CD4-positive, alpha-beta T cell (primary cell): ENCODE results near the gene EGFR. TPM values are rescaled to one million over a fixed set of nuclear protein-coding genes. Genes with fewer than 3 reads are reported as not detected.

Experiments used
- ATAC-seq: fragments of 200-7000 bp; cut with Tn5 transposase; one replicate; pipeline ENCODE4 v1.10.0; 2022; ENCODE audit warnings: mild to moderate bottlenecking; ENCODE audit not compliant: poor library complexity
- CTCF ChIA-PET: fragments of 350-600 bp; sonication (Branson Sonifier 250); formaldehyde crosslinking; loops from one replicate; lab custom pipeline; 2021; ENCODE audit warnings: antibody characterized with exemption, inconsistent platforms; lab: Charles Lee
- POLR2A ChIA-PET: fragments of 350-600 bp; sonication (Branson Sonifier 250); formaldehyde crosslinking; loops from one replicate; lab custom pipeline; 2021; ENCODE audit warnings: antibody characterized with exemption, inconsistent platforms; lab: Charles Lee
- DNase-seq, 14 experiments: peaks; one replicate each; pipeline ENCODE4 v3.0.0-alpha.2; 2013 to 2020; ENCODE audit warnings: mixed read lengths in 2 of 14
- H3K27ac ChIP-seq, 2 donors: one replicate each; pipeline versions ENCODE4 v1.5.1 to v1.7.0; 2013; ENCODE audit warnings: low read length in 2 of 2, low read depth in 1 of 2, mild to moderate bottlenecking in 1 of 2
- H3K27me3 ChIP-seq, 2 experiments: 1 replicate in 1 of 2; 2 replicates in 1 of 2; pipeline versions ENCODE4 v1.6.1 to v1.7.0; 2013; ENCODE audit warnings: low read length in 2 of 2, control low read depth in 1 of 2, mild to moderate bottlenecking in 1 of 2, moderate library complexity in 1 of 2; ENCODE audit not compliant: insufficient read depth in 2 of 2, control insufficient read depth in 1 of 2
- H3K36me3 ChIP-seq: one replicate; pipeline ENCODE4 v1.6.1; 2013; ENCODE audit warnings: low read length, control low read depth; ENCODE audit not compliant: insufficient read depth
- H3K4me1 ChIP-seq: one replicate; pipeline ENCODE4 v1.6.1; 2013; ENCODE audit warnings: low read length, control low read depth; ENCODE audit not compliant: insufficient read depth
- H3K4me3 ChIP-seq: one replicate; pipeline ENCODE4 v1.5.1; 2013; ENCODE audit warnings: mild to moderate bottlenecking, low read length, moderate library complexity
- H3K9me3 ChIP-seq, 2 experiments: 1 replicate in 1 of 2; 2 replicates in 1 of 2; pipeline versions ENCODE4 v1.6.1 to v1.7.0; 2013; ENCODE audit warnings: low read length in 2 of 2, mild to moderate bottlenecking in 2 of 2, control low read depth in 1 of 2, moderate library complexity in 1 of 2; ENCODE audit not compliant: control insufficient read depth in 1 of 2, insufficient read depth in 1 of 2
- H3K27ac Mint-ChIP-seq: one replicate; pipeline ENCODE4 v1.8.0; 2020; ENCODE audit warnings: mixed read lengths
- H3K27me3 Mint-ChIP-seq: one replicate; pipeline ENCODE4 v1.8.0; 2021; ENCODE audit warnings: mixed read lengths
- H3K36me3 Mint-ChIP-seq: one replicate; pipeline ENCODE4 v1.8.0; 2021; ENCODE audit warnings: low read depth, mixed read lengths
- H3K4me1 Mint-ChIP-seq: one replicate; pipeline ENCODE4 v1.8.0; 2021; ENCODE audit warnings: low read depth, mixed read lengths
- H3K4me3 Mint-ChIP-seq: one replicate; pipeline ENCODE4 v1.8.0; 2020; ENCODE audit warnings: mild to moderate bottlenecking, mixed read lengths
- H3K9me3 Mint-ChIP-seq: one replicate; pipeline ENCODE4 v1.8.0; 2020; ENCODE audit warnings: mixed read lengths
- CTCF ChIP-seq: fragments of 200-600 bp; IDR thresholded peaks from one replicate; pipeline ENCODE4 v1.8.0; 2022; ENCODE audit warnings: antibody characterized with exemption, mild to moderate bottlenecking
- intact Hi-C, 2 experiments: fragments of 100-400 bp; cut with DNase I in 1 of 2; cut with micrococcal nuclease in 1 of 2; formaldehyde crosslinking; loops; one replicate each; pipeline versions ENCODE4 v1.15.1 to v1.9.0; 2023 to 2025; cut with DNase I, micrococcal nuclease
- total RNA-seq, 174 experiments: library from RNA in 2 of 174; stranded (reverse) in 2 of 174; gene quantifications; one replicate each; pipeline ENCODE4 v1.2.3 and lab custom pipeline; 2021 to 2026

EGFR gene
- total RNA-seq, 2 experiments from 2014 or later = not detected

GRCh38 chr7:55044791-55045190 lies 26.0 kb downstream of the EGFR start:
- no peak for ATAC-seq
- no peaks in the 10 kb centered on the region for H3K4me1 Mint-ChIP-seq

DNA sequence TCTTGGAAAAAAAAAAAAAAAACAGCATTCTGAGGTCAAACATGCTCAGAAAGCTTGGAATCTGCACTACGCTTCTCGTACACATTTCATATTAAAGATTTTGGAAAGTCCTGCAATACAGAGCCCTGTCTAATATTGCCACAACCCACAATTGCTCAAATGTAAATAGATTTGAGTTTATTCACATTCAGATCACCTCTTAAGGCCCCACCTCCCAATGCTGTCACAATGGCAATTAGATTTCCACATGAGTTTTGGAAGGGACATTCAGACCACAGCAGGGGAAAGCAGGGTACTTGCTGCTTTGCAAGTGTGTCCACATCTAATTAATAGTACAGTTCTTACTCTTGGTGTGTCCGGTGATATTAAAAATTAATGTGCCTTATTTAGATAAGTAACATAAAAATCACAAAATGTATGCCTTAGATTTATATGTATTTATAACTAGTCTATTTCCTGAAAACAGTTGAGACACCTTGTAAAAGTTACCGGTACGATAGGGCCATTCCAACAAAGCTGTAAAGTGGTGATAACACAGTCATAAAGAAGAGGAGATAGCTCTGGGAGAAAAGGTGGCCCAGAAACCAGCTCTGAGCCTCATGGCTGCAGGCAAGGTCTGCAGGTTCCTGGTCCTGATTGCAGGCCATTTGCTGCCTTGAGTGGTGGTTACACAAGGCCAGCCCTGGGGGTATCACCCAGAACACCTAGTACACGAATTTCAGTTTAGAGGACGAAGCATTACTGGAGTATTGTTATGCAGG lies 27.9 kb downstream of the EGFR start:
- no peaks in the 10 kb centered on the region for H3K36me3 Mint-ChIP-seq
- DNase-seq (no peak), ATAC-seq (no peak)
- H3K27me3 Mint-ChIP-seq = no peaks in the 10 kb centered on the region
- H3K27ac ChIP-seq = no peak overlapping the region
- ChIA-PET CTCF (no interaction called here), POLR2A (no interaction called here)
- H3K4me3 ChIP-seq = no peak overlapping the region
- H3K9me3 Mint-ChIP-seq = no peaks in the 10 kb centered on the region
- TF ChIP-seq CTCF = no peak
- H3K9me3 ChIP-seq = no peaks in the 10 kb centered on the region
- intact Hi-C loops = no loop called here
- no peaks in the 10 kb centered on the region for H3K4me1 ChIP-seq
- H3K4me1 Mint-ChIP-seq = no peaks in the 10 kb centered on the region
- no peaks in the 10 kb centered on the region for H3K36me3 ChIP-seq
- no peaks in the 10 kb centered on the region for H3K27me3 ChIP-seq
- H3K27ac Mint-ChIP-seq = no peak overlapping the region
- no peak overlapping the region for H3K4me3 Mint-ChIP-seq

More at GRCh38 chr7:55044791-55045190, 26.0 kb downstream of the EGFR start:
- Histone ChIP-seq H3K4me3 (no peak overlapping the region), H3K36me3 (no peaks in the 10 kb centered on the region), H3K27me3 (no peaks in the 10 kb centered on the region), H3K27ac (no peak overlapping the region), H3K9me3 (no peaks in the 10 kb centered on the region), H3K4me1 (no peaks in the 10 kb centered on the region)
- no peak overlapping the region for H3K27ac Mint-ChIP-seq
- no peaks in the 10 kb centered on the region for H3K27me3 Mint-ChIP-seq
- TF ChIP-seq CTCF = no peak
- no peak overlapping the region for H3K4me3 Mint-ChIP-seq
- H3K9me3 Mint-ChIP-seq = no peaks in the 10 kb centered on the region
- ChIA-PET POLR2A (no interaction called here), CTCF (no interaction called here)
- no peaks in the 10 kb centered on the region for H3K36me3 Mint-ChIP-seq
- intact Hi-C loops = no loop called here
- DNase-seq = no peak

GRCh38 chr7:55048221-55048859 lies 29.5 kb downstream of the EGFR start:
- H3K4me1 Mint-ChIP-seq = no peaks in the 10 kb centered on the region
- no peaks in the 10 kb centered on the region for H3K27me3 Mint-ChIP-seq
- ChIA-PET CTCF (no interaction called here), POLR2A (no interaction called here)
- H3K4me3 Mint-ChIP-seq = no peak overlapping the region
- TF ChIP-seq CTCF = no peak
- no peaks in the 10 kb centered on the region for H3K9me3 Mint-ChIP-seq
- Histone ChIP-seq H3K27me3 (no peaks in the 10 kb centered on the region), H3K27ac (no peak overlapping the region), H3K9me3 (no peaks in the 10 kb centered on the region), H3K4me3 (no peak overlapping the region), H3K36me3 (no peaks in the 10 kb centered on the region), H3K4me1 (no peaks in the 10 kb centered on the region)
- no peak overlapping the region for H3K27ac Mint-ChIP-seq
- no peak for ATAC-seq
- intact Hi-C loops = no loop called here
- DNase-seq = no peak
- no peaks in the 10 kb centered on the region for H3K36me3 Mint-ChIP-seq
